HepG2 (cell line): ENCODE results near the gene STRN4.

Source experiments
- CCAR2 ChIP-seq: fragments of 200-400 bp; formaldehyde crosslinking; optimal IDR thresholded peaks from 2 replicates; pipeline ENCODE3; 2018; ENCODE audit warnings: low read depth, mild to moderate bottlenecking, low read length, moderate library complexity
- MAX ChIP-seq: IDR thresholded peaks from 2 replicates; pipeline ENCODE4 v1.6.1; 2012; ENCODE audit warnings: inconsistent platforms
- TAF1 ChIP-seq: sonication (generic); formaldehyde crosslinking; IDR thresholded peaks from 2 replicates; pipeline ENCODE4 v1.4.0; 2020; ENCODE audit warnings: missing genetic modification reagents
- ZNF207 ChIP-seq: fragments of 450-650 bp; IDR thresholded peaks from 2 replicates; pipeline ENCODE4 v1.6.1; 2016; ENCODE audit warnings: antibody characterized with exemption, borderline replicate concordance

- TF ChIP-seq MAX (no peak; the same call in 1 of the 2 replicates), CCAR2 (no peak), ZNF207 (no peak), TAF1 (CRISPR knock-in tag) (no peak)
Observed at GRCh38 chr19:46715975-46716671, 30.1 kb downstream of the STRN4 start.
